ENCODE results near the gene CMYA5. TPM values are rescaled to one million over a fixed set of nuclear protein-coding genes. Genes with fewer than 3 reads are reported as not detected.

Gene CMYA5
- total and polyA plus RNA-seq, 9 of the 15 experiments (the other 6 are each of a cell fraction or from before 2014, with no cell fraction given): 0.18 to 1.1 (median 0.32) TPM

GRCh38 chr5:79694652-79695051, 5.0 kb downstream of the CMYA5 start:
- ChIA-PET POLR2A (interaction anchor here (1.1 kb wide), 1 partner anchor 37 kb away, joined by 4 read pairs; no protein-coding TSS in a partner anchor), CTCF (ENCODE audit: low intra/inter-chr PET ratio) (no interaction called here)
- Histone ChIP-seq H3K9ac (ENCODE audit: insufficient read depth in 1 of 2, low read depth in 2 of 2, low read length in 2 of 2) (no peak overlapping the region), H4K20me1 (replicated peaks; ENCODE audit: control insufficient read depth, insufficient read depth, low read length) (no peaks in the 10 kb centered on the region), H3K9me1 (ENCODE audit: control insufficient read depth, insufficient read depth, low read length) (no peaks in the 10 kb centered on the region), H3K27me3 (ENCODE audit: control insufficient read depth in 2 of 2, insufficient read depth in 2 of 2, low read length in 2 of 2) (no peaks in the 10 kb centered on the region), H2AFZ (ENCODE audit: low read depth, low read length) (no peak overlapping the region), H3K79me2 (ENCODE audit: control insufficient read depth, insufficient read depth, low read length) (no peaks in the 10 kb centered on the region), H3K36me3 (ENCODE audit: control insufficient read depth, insufficient read depth, low read length) (no peaks in the 10 kb centered on the region), H3K4me1 (replicated peaks in 1 of 2; ENCODE audit: control insufficient read depth in 2 of 2, insufficient read depth in 2 of 2, low read length in 2 of 2) (peaks cover 3 to 12% of the 10 kb centered on the region in 2 experiments; a peak in 4 of 5 replicates), H3K4me3 (no peak overlapping the region), H3K27ac (ENCODE audit: extremely low read depth, low read depth, low read length) (no peak overlapping the region), H3K9me3 (replicated peaks; ENCODE audit: control insufficient read depth, insufficient read depth, low read depth, low read length) (no peaks in the 10 kb centered on the region), H3K4me2 (ENCODE audit: insufficient read depth, low read length) (no peak overlapping the region)
- WGBS (ENCODE audit: insufficient coverage, low coverage, missing lambda C conversion rate): 0% methylated on average over 1 of the region's 1 CpG
- FAIRE-seq (peak; percentile 98), ATAC-seq (peak; percentile 96), DNase-seq (ENCODE audit: extremely low read depth in 1 of 4, low spot score in 3 of 4) (peak; percentile 14 to 82 (median 46))
- in situ Hi-C loops (cut with MboI) (no loop called here), intact Hi-C loops (cut with micrococcal nuclease) (loop anchor here (5.0 to 10.0 kb wide), 2 partner anchors 78 to 390 kb away; no protein-coding TSS in a partner anchor)
- no TSS peak for BruUV-seq (replicated peaks)
- TF ChIP-seq RBM25 (IDR thresholded peaks at IDR 0.05; ENCODE audit: low read depth, low read length, severe bottlenecking) (no peak), RCOR1 (IDR thresholded peaks at IDR 0.05; ENCODE audit: borderline replicate concordance in 1 of 2, low read depth in 2 of 2, low read length in 2 of 2) (peak in 1 of 2 experiments; percentile 54; a peak in 1 of 4 replicates), ZBTB17 (CRISPR knock-in tag; IDR thresholded peaks at IDR 0.05) (peak; percentile 93), TBP (optimal IDR thresholded peaks at IDR 0.05; ENCODE audit: low read depth, low read length) (no peak), JUNB (CRISPR knock-in tag; conservative IDR thresholded peaks at IDR 0.05) (no peak), ZNF316 (IDR thresholded peaks at IDR 0.05) (peak; percentile 70; the same call in 1 of the 2 replicates), MAFK (IDR thresholded peaks at IDR 0.05; ENCODE audit: low read length) (peak; percentile 37), KLF1 (tag; IDR thresholded peaks at IDR 0.05) (no peak), MLLT1 (IDR thresholded peaks at IDR 0.05) (peak in 1 of 2 experiments; percentile 96; a peak in 2 of 4 replicates), TCF3 (CRISPR knock-in tag; IDR thresholded peaks at IDR 0.05) (peak; percentile 55), CBFA2T3 (IDR thresholded peaks at IDR 0.05) (peak; percentile 55), MAFF (IDR thresholded peaks at IDR 0.05; ENCODE audit: low read length) (peak; percentile 41), POU5F1 (IDR thresholded peaks at IDR 0.05; ENCODE audit: borderline replicate concordance, low read depth, low read length, partially characterized antibody) (no peak), C11orf30 (IDR thresholded peaks at IDR 0.05; ENCODE audit: low read depth) (peak; percentile 48; the same call in 1 of the 2 replicates), DMBX1 (CRISPR knock-in tag; IDR thresholded peaks at IDR 0.05; ENCODE audit: borderline replicate concordance) (no peak), CBFA2T2 (conservative IDR thresholded peaks at IDR 0.05) (0 out of 2 replicates have a peak, but pooled peaks have one; percentile 9), CTBP1 (IDR thresholded peaks at IDR 0.05; ENCODE audit: borderline replicate concordance) (peak; percentile 50; the same call in 1 of the 2 replicates), HMGXB4 (CRISPR knock-in tag; IDR thresholded peaks at IDR 0.05) (no peak)

All from K562 (cell line).